HG03565 (cell line): ENCODE measurements around the gene MAN1B1.
"Not testable (repeated sequence)": the region's sequence is repeated elsewhere in the genome, so short reads cannot be mapped to it uniquely, and the experiment has no call there.

Source experiments
- ATAC-seq: cut with Tn5 transposase; IDR thresholded peaks from one replicate; pipeline ENCODE4 v1.9.1; 2021; ENCODE audit warnings: mild to moderate bottlenecking, moderate library complexity; ENCODE audit not compliant: unreplicated experiment

MAN1B1 gene

GRCh38 chr9:137052998-137053943 lies 33.5 kb upstream of the MAN1B1 start:
- no peak for ATAC-seq

GRCh38 chr9:137053944-137054931 lies 32.5 kb upstream of the MAN1B1 start, which contains the start of gene ENTPD2:
TSS of gene ENTPD2 (minus strand) at chr9:137054061. CDS start at chr9:137053997, 64 bp downstream.
- ATAC-seq = no peak

- no peak for ATAC-seq
Measured at GRCh38 chr9:137054932-137055384, 31.8 kb upstream of the MAN1B1 start.

- ATAC-seq = no peak
Measured at GRCh38 chr9:137055385-137056364, 31.1 kb upstream of the MAN1B1 start.

GRCh38 chr9:137056739-137057415 lies 29.9 kb upstream of the MAN1B1 start:
- no peak for ATAC-seq

- ATAC-seq = no peak
Measured at GRCh38 chr9:137057545-137057944, 29.2 kb upstream of the MAN1B1 start.

GRCh38 chr9:137058521-137059234 lies 28.1 kb upstream of the MAN1B1 start:
- no peak for ATAC-seq

- no peak for ATAC-seq
Measured at GRCh38 chr9:137062384-137062783, 24.4 kb upstream of the MAN1B1 start.

GRCh38 chr9:137062798-137063197 lies 24.0 kb upstream of the MAN1B1 start:
- ATAC-seq = not testable (repeated sequence)

GRCh38 chr9:137063311-137064026 lies 23.3 kb upstream of the MAN1B1 start:
- no peak for ATAC-seq

GRCh38 chr9:137064027-137064879 lies 22.5 kb upstream of the MAN1B1 start:
- no peak for ATAC-seq

- ATAC-seq = no peak
Measured at GRCh38 chr9:137064880-137065164, 22.0 kb upstream of the MAN1B1 start.

GRCh38 chr9:137065336-137065967 lies 21.3 kb upstream of the MAN1B1 start:
- no peak for ATAC-seq

- ATAC-seq = no peak
Measured at GRCh38 chr9:137066096-137066861, 20.5 kb upstream of the MAN1B1 start.

- no peak for ATAC-seq
Measured at GRCh38 chr9:137067860-137068538, 18.8 kb upstream of the MAN1B1 start.
